Keratinocyte (primary cell): ENCODE results near the gene RETSAT.

Source experiments
- EZH2 ChIP-seq: IDR thresholded peaks from one replicate; pipeline ENCODE4 v1.6.1; 2012; ENCODE audit warnings: inconsistent platforms, mild to moderate bottlenecking, low read length, moderate library complexity
- TF ChIP-seq, protein P1 (sequence below), 3 experiments: IDR thresholded peaks in 1 of 3; conservative IDR thresholded peaks in 1 of 3; optimal IDR thresholded peaks in 1 of 3; 2 replicates in 2 of 3; 3 replicates in 1 of 3; pipeline versions ENCODE3 to v1.5.1; 2011; ENCODE audit warnings: low read length in 3 of 3, mild to moderate bottlenecking in 3 of 3, moderate library complexity in 2 of 3, control low read depth in 1 of 3, inconsistent platforms in 1 of 3; ENCODE audit not compliant: insufficient read depth in 2 of 3; ENCODE audit errors: extremely low read depth in 1 of 3

DNA sequence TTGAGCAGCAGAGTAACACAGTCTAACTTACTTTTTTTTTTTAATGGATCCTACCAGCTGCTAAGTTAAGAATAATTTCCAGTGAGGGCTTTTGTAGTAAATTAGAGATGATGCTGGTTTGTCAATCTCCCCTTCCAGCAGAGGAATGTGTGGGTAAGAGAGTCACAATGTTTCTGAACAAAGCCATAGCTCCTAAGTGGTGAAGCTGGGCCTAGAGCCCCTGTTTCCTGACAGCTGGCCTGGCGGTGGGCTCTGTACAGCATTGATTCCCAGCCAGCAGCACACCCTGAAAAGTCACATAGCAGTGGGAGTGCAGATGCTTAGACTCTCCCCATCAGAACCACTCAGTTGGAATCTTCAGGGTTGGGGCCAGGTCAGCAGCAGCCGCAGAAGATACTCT is 31.4 kb upstream of the RETSAT start:
- TF ChIP-seq, protein P1, sequence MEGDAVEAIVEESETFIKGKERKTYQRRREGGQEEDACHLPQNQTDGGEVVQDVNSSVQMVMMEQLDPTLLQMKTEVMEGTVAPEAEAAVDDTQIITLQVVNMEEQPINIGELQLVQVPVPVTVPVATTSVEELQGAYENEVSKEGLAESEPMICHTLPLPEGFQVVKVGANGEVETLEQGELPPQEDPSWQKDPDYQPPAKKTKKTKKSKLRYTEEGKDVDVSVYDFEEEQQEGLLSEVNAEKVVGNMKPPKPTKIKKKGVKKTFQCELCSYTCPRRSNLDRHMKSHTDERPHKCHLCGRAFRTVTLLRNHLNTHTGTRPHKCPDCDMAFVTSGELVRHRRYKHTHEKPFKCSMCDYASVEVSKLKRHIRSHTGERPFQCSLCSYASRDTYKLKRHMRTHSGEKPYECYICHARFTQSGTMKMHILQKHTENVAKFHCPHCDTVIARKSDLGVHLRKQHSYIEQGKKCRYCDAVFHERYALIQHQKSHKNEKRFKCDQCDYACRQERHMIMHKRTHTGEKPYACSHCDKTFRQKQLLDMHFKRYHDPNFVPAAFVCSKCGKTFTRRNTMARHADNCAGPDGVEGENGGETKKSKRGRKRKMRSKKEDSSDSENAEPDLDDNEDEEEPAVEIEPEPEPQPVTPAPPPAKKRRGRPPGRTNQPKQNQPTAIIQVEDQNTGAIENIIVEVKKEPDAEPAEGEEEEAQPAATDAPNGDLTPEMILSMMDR (optimal IDR thresholded peaks at IDR 0.05 in 1 of 3, IDR thresholded peaks at IDR 0.05 in 1 of 3, conservative IDR thresholded peaks at IDR 0.05 in 1 of 3; ENCODE audit: extremely low read depth in 1 of 3, insufficient read depth in 2 of 3, low read length in 3 of 3) = no peak
- TF ChIP-seq EZH2 = no peak
